ENCODE measurements around the gene TMEM63C.

TMEM63C gene

DNA sequence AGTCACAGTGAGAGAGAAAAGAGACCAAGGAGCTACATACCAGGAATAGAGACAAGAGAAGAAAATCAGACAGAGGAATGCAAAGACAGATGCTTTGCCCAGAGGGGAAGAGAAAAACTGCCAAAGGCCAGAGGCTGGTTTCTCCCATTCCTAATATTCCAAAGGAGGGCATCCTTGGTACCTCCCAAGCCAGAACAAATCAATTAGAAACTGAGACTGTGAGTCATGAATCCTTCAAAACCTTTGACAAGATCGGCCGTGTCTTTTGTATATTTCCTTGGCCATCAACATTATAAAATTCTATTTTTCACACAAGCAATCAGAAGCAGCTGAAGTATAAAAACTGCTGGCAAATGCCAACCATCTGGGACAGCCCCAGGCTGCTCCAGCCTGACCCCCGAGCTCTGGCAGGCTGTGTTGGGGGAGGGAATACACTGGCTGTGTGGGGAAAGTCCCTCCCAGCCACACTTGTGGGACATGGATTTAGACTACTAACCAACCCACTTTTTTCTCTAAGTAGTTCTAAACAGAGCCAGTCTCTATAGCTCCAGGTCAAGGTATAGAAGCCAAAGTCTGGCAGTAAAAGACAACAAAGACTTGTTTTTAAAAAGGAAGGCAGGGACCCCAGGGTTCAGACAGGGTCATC lies 125.4 kb downstream of the TMEM63C start:
- TF ChIP-seq, protein P1, sequence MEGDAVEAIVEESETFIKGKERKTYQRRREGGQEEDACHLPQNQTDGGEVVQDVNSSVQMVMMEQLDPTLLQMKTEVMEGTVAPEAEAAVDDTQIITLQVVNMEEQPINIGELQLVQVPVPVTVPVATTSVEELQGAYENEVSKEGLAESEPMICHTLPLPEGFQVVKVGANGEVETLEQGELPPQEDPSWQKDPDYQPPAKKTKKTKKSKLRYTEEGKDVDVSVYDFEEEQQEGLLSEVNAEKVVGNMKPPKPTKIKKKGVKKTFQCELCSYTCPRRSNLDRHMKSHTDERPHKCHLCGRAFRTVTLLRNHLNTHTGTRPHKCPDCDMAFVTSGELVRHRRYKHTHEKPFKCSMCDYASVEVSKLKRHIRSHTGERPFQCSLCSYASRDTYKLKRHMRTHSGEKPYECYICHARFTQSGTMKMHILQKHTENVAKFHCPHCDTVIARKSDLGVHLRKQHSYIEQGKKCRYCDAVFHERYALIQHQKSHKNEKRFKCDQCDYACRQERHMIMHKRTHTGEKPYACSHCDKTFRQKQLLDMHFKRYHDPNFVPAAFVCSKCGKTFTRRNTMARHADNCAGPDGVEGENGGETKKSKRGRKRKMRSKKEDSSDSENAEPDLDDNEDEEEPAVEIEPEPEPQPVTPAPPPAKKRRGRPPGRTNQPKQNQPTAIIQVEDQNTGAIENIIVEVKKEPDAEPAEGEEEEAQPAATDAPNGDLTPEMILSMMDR (conservative IDR thresholded peaks at IDR 0.05) = no peak
- TF ChIP-seq ZFX (IDR thresholded peaks at IDR 0.05) = no peak
- no peak overlapping the region for H3K27ac ChIP-seq
